Testis (tissue), 5 donors: ENCODE measurements around the gene PHOSPHO1. TPM values are rescaled to one million over a fixed set of nuclear protein-coding genes. Genes with fewer than 3 reads are reported as not detected.
A peak's percentile ranks its signal among the peaks of the same experiment; 100 is the strongest.
"Not testable (repeated sequence)": the region's sequence is repeated elsewhere in the genome, so short reads cannot be mapped to it uniquely, and the experiment has no call there.

Experiments
- DNase-seq: peaks from one replicate; pipeline ENCODE4 v3.0.0-alpha.2; 2019
- H3K27ac ChIP-seq, 2 donors: fragments of 200-600 bp; sonication (generic); one replicate each; pipeline ENCODE4 v1.5.1; 2019
- H3K27me3 ChIP-seq: fragments of 200-600 bp; sonication (generic); one replicate; pipeline ENCODE4 v1.5.1; 2019
- H3K36me3 ChIP-seq: fragments of 200-600 bp; sonication (generic); one replicate; pipeline ENCODE4 v1.5.1; 2017; ENCODE audit warnings: low read depth; ENCODE audit errors: missing control alignments
- H3K4me1 ChIP-seq: fragments of 200-600 bp; sonication (generic); one replicate; pipeline ENCODE4 v1.5.1; 2019
- H3K4me3 ChIP-seq, 2 donors: fragments of 200-600 bp; sonication (generic); one replicate each; pipeline ENCODE4 v1.5.1; 2017 to 2019
- H3K9me3 ChIP-seq: fragments of 200-600 bp; sonication (generic); one replicate; pipeline ENCODE4 v1.5.1; 2017
- POLR2A ChIP-seq: fragments of 450-650 bp; IDR thresholded peaks from one replicate; pipeline ENCODE4 v1.6.1; 2017; ENCODE audit warnings: antibody characterized with exemption, mild to moderate bottlenecking, moderate library complexity
- WGBS, 2 donors: methylation state at CpG; one replicate each; pipeline ENCODE4 v1.1.5; 2018; 5-methylcytosine and 5-hydroxymethylcytosine counted together
- intact Hi-C: fragments of 100-400 bp; cut with DNase I; formaldehyde crosslinking; loops from one replicate; pipeline ENCODE4 v1.15.1; 2023; ENCODE audit warnings: low total_unique reads
- long read RNA-seq, 2 donors: transcript quantifications; one replicate each; lab custom pipeline, GENCODE V29; 2026
- polyA plus RNA-seq: library from polyadenylated mRNA; stranded (reverse); fragments of 350-450 nt; fragmentation: Illumina TruSeq; extraction: RNeasy Lipid Tissue Mini Kit (QIAGEN cat#74804); gene quantifications from one replicate; pipeline ENCODE4 v1.2.3, GENCODE V29; 2014; ENCODE audit warnings: low read depth, low replicate concordance; ENCODE audit not compliant: insufficient read depth
- total RNA-seq, 2 donors: library from RNA; depleted of rRNA; stranded (reverse); fragments of >200 nt; gene quantifications; one replicate each; pipeline ENCODE4 v1.2.3, GENCODE V29; 2016
- TF ChIP-seq, protein P1 (sequence below), 3 experiments: fragments of 450-650 bp in 2 of 3; fragments of 200-600 bp in 1 of 3; sonication (generic) in 1 of 3; IDR thresholded peaks; one replicate each; pipeline ENCODE4 v1.5.1; 2016 to 2019; ENCODE audit warnings: antibody characterized with exemption in 3 of 3, mild to moderate bottlenecking in 2 of 3, moderate library complexity in 1 of 3

Gene PHOSPHO1
- 100 to 1,000 TPM in 1 of 2 donors, 10 to 100 TPM in 1; 35.4 to 138 TPM for total RNA-seq
- polyA plus RNA-seq: 99.5 TPM
- long read RNA-seq, donor 1: 0 reads
- long read RNA-seq, donor 2: 0 reads

- H3K9me3 ChIP-seq: no peaks in the 10 kb centered on the region
- TF ChIP-seq POLR2A: no peak
- TF ChIP-seq, protein P1, sequence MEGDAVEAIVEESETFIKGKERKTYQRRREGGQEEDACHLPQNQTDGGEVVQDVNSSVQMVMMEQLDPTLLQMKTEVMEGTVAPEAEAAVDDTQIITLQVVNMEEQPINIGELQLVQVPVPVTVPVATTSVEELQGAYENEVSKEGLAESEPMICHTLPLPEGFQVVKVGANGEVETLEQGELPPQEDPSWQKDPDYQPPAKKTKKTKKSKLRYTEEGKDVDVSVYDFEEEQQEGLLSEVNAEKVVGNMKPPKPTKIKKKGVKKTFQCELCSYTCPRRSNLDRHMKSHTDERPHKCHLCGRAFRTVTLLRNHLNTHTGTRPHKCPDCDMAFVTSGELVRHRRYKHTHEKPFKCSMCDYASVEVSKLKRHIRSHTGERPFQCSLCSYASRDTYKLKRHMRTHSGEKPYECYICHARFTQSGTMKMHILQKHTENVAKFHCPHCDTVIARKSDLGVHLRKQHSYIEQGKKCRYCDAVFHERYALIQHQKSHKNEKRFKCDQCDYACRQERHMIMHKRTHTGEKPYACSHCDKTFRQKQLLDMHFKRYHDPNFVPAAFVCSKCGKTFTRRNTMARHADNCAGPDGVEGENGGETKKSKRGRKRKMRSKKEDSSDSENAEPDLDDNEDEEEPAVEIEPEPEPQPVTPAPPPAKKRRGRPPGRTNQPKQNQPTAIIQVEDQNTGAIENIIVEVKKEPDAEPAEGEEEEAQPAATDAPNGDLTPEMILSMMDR (IDR thresholded peaks at IDR 0.05): no peak
- WGBS, 2 donors: 3 to 4% methylated on average over 23 to 46 of the region's 58 CpGs
- H3K4me3 ChIP-seq: peak within 1 kb of the TSS; percentile 51 to 63
- no peaks in the 10 kb centered on the region for H3K27me3 ChIP-seq
- peak; percentile 92 for DNase-seq
- no peaks in the 10 kb centered on the region for H3K36me3 ChIP-seq
- H3K4me1 ChIP-seq: peaks cover 6% of the 10 kb centered on the region
- intact Hi-C loops: no loop called here
- H3K27ac ChIP-seq: no peak within 1 kb of the TSS
Measured at GRCh38 chr17:49230636-49231562, at the start of gene PHOSPHO1. Gene PHOSPHO1 (minus strand): TSS chr17:49230787. CDS start chr17:49226691, 4,096 bp downstream.

DNA sequence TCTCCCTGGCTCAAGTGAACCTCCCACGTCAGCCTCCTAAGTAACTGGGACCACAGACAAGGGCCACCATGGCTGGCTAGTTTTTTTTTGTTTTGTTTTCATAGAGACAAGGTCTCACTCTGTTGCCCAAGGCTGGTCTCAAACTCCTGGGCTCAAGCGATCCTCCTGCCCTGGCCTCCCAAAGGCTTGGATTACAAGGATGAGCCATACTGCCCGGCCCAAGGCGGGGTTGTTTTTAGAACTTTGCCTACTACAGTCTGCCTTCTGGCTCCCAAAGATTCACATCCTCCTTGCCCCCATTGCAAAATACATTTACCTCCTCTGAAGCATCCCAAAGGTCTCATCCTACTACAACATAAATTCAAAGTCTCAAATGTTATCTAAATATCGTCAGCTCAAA, 49.5 kb upstream of the PHOSPHO1 start:
- WGBS, 2 donors: 83 to 91% methylated on average over 5 of the region's 5 CpGs
- H3K27ac ChIP-seq: no peak overlapping the region
- no peaks in the 10 kb centered on the region for H3K9me3 ChIP-seq
- DNase-seq: no peak
- no peaks in the 10 kb centered on the region for H3K27me3 ChIP-seq
- no peaks in the 10 kb centered on the region for H3K36me3 ChIP-seq
- TF ChIP-seq POLR2A: no peak
- TF ChIP-seq, protein P1 (IDR thresholded peaks at IDR 0.05): no peak
- H3K4me3 ChIP-seq: no peak overlapping the region
- intact Hi-C loops: no loop called here
- no peaks in the 10 kb centered on the region for H3K4me1 ChIP-seq

DNA sequence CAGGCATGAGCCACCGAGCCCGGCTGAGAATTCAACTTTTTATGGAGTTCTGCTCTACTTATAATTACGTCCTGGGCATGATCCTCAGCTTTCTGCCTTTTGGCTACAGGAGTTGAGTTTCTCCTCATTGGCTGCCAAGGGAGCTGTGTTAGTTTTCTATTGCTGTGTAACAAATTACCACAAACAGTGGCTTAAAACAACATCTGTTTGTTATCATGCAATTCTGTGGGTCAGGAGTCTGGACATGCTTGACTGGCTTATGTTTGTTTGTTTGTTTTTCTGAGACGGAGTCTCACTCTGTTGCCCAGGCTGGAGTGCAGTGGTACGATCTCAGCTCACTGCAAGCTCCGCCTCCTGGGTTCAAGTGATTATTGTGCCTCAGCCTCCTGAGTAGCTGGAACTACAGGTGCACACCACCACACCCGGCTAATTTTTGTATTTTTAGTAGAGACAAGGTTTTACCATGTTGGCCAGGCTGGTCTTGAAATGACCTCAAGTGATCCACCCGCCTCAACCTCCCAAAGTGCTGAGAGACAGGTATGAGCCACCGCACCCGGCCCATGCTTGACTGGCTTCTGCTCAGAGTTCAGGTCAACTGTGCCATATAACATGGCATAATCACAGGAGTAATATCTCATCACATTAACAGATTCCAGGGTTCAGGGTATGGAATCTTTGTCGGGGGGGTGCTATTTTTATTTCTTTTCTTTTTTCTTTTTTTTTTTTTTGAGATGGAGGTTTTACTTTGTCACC, 48.9 kb upstream of the PHOSPHO1 start:
- H3K9me3 ChIP-seq, DNase-seq, H3K36me3 ChIP-seq, intact Hi-C loops, H3K27ac ChIP-seq, H3K4me3 ChIP-seq, H3K4me1 ChIP-seq, H3K27me3 ChIP-seq: not testable (repeated sequence)
- whole genome bisulfite sequencing, 2 donors: 81 to 88% methylated on average over 11 of the region's 11 CpGs

DNA sequence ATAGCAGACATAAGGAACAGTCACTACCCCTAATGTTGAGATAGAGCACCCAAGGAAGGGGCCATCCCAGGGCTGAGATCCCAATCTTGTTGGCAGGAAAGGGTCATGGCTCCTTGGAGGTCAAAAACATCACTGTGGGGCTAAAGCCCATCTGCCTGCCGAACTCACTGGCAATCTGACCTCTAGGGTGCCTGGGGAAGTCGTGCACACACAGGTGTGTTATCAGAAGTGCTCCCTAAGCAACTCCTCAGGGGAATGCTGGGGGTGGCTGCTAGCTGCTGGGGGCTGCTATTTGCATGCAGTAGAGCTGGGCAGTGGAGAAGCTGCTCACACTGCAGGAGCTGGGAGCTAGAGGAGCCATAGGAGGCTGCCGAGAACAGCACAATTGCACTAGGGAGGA, 47.5 kb upstream of the PHOSPHO1 start:
- 63 to 75% methylated on average over 3 of the region's 3 CpGs for WGBS, 2 donors
- intact Hi-C loops: no loop called here
- no peak overlapping the region for H3K27ac ChIP-seq
- no peaks in the 10 kb centered on the region for H3K36me3 ChIP-seq
- TF ChIP-seq POLR2A: no peak
- TF ChIP-seq, protein P1 (IDR thresholded peaks at IDR 0.05): no peak
- no peaks in the 10 kb centered on the region for H3K9me3 ChIP-seq
- no peaks in the 10 kb centered on the region for H3K27me3 ChIP-seq
- no peaks in the 10 kb centered on the region for H3K4me1 ChIP-seq
- no peak for DNase-seq
- H3K4me3 ChIP-seq: no peak overlapping the region

GRCh38 chr17:49277638-49278037, 47.1 kb upstream of the PHOSPHO1 start:
- Histone ChIP-seq H3K9me3 (no peaks in the 10 kb centered on the region), H3K4me1 (no peaks in the 10 kb centered on the region), H3K36me3 (no peaks in the 10 kb centered on the region), H3K27ac (no peak overlapping the region), H3K4me3 (no peak overlapping the region), H3K27me3 (no peaks in the 10 kb centered on the region)
- TF ChIP-seq, protein P1 (IDR thresholded peaks at IDR 0.05): no peak
- no peak for TF ChIP-seq POLR2A
- WGBS, 2 donors: 94 to 98% methylated on average over 13 of the region's 13 CpGs
- intact Hi-C loops: no loop called here
- DNase-seq: no peak

DNA sequence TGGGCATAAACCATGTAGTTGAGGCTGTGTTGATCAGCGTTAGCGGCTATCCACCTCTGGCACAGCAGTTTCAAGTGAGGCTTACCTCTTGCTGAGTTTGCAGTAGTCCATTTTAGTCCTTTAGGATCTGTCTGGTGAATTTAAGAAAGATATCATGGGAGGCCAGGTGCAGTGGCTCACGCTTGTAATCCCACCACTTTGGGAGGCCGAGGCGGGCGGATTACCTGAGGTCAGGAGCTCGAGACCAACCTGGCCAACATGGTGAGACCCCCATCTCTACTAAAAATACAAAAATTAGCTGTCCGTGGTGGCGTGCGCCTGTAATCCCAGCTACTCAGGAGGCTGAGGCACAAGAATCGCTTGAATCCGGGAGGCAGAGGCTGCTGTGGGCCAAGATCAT, 45.4 kb upstream of the PHOSPHO1 start:
- H3K27ac ChIP-seq, H3K36me3 ChIP-seq, H3K4me1 ChIP-seq, H3K27me3 ChIP-seq, DNase-seq, H3K9me3 ChIP-seq, intact Hi-C loops, H3K4me3 ChIP-seq: not testable (repeated sequence)
- 91 to 93% methylated on average over 10 to 12 of the region's 12 CpGs for WGBS, 2 donors
